Retina (tissue), 1 donor: Measurements from ENCODE around the gene PSMF1.

Experiments
- DNase-seq: peaks from one replicate; pipeline ENCODE4 v3.0.0-alpha.2; 2016

Gene PSMF1, protein sequence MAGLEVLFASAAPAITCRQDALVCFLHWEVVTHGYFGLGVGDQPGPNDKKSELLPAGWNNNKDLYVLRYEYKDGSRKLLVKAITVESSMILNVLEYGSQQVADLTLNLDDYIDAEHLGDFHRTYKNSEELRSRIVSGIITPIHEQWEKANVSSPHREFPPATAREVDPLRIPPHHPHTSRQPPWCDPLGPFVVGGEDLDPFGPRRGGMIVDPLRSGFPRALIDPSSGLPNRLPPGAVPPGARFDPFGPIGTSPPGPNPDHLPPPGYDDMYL

DNA sequence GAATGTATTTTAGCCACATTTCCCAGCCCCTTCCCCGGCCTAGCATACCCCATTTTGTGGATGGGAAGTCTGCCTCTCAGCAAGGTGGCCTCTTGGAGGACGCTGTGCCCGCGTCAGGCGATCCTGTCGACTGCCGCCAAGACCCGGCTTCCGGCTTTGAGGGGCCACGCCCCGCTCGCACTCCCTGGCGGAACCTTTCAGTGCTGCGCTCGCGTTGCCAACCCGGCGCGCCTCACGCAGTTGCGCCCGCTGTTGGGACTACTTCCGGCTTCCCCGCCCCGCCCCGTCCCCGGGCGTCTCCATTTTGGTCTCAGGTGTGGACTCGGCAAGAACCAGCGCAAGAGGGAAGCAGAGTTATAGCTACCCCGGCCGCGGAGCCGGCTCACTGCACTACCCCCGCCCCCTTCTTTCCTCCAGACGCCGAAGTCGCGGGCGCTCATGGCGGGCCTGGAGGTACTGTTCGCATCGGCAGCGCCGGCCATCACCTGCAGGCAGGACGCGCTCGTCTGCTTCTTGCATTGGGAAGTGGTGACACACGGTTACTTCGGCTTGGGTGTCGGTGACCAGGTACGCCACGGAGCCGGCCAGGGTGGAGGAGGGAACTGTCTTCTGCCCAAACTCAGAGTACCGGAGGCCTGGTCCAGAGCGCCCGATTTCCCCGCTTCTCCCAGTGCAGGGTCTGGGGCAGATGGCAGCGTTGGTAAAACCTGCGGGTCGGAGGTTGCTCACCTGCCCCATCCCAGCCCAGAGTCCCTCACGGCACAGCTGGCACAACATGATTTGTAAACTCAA, at the start of gene PSMF1:
Gene PSMF1, plus strand, starts transcription at position 267 of the 792 bp plus-strand sequence. Its CDS starts 172 bp downstream, at position 439.
- DNase-seq = peak; percentile 98

DNA sequence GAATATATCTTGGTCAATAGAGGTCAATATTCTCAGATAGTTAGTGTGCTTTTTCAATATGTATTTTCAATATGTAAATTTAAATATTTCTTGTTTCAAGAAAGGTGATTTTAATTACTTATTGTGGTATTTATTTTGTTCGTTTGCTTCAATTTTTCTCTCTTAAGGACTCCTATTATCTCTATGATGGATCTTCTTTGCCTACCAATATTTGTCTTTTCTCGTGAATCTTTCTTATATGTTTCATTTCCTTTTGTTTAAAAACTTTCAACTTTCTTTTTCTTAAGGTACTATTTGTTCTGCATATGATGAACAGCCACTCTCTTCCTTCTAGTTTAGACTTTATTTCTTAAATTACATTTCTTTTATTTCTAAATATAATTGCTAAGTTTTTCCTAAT, 46.1 kb upstream of the PSMF1 start:
- DNase-seq = no peak

DNA sequence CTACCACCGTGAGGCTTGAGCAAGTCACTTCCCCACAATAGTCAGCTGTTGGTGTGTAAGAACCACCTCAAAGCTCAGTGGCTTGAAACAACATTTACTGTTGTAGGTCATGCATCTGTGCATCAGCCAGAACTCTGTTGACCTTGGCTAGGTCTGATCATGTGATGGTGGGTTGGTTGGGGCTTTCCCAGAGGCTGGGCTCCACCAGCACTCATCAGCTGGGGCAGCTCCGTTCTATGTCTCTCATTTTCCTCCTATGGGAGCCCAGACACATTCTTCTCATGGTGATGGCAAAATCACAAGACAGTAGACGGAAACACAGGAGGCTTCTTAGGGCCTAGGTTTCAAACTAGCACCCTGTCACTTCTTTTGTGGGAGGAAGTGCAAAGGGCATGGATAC, 42.8 kb upstream of the PSMF1 start:
- DNase-seq = no peak

DNA sequence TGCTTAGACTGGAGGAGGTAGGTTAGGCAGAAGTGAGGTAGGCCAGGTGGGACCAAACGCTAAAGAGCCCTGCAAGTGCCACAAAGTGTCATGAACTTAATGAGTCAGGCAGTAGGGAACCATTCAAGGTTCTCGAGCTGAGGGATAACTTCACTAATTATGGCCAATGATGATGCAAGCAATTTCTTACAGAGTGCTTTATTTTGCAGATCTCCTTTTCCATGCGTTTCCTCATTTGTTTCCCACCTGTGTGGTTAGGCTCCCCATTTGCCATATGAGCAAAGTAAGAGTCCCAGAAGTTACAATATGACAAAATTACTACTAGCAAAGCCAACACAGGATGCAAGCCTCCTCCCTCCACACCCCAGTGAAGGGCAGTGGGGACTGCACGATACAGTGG, 36.5 kb upstream of the PSMF1 start:
- DNase-seq = no peak

DNA sequence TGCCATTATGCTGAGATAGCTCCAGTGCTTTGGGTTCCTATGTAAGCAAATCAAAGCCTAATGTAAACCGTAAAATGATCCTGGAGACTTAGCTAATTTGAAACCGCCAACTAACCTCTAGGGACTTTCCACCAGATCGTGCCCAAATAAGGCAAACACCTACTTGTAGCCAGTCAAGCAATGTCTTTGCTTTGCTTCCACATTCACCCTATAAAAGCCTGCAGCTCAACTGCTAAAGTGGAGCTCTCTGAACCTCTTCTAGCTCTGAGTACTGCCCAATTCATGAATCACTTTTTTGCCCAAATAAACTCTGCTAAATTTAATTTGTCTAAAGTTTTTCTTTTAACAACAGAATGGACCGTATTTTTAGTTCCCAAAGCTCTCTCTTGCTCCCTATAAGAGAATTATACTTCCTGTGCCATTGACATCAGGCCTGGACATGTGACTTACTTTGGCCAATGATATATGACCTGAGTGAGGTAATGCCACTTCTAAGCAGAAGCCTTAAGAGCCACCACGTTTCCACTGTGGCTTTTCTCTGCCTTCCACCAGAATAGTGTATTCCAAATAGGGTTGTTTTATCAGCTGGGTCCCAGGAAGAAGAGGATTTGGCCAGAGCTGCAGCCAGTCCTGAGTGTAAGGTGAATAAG, 34.8 kb upstream of the PSMF1 start:
- no peak for DNase-seq

DNA sequence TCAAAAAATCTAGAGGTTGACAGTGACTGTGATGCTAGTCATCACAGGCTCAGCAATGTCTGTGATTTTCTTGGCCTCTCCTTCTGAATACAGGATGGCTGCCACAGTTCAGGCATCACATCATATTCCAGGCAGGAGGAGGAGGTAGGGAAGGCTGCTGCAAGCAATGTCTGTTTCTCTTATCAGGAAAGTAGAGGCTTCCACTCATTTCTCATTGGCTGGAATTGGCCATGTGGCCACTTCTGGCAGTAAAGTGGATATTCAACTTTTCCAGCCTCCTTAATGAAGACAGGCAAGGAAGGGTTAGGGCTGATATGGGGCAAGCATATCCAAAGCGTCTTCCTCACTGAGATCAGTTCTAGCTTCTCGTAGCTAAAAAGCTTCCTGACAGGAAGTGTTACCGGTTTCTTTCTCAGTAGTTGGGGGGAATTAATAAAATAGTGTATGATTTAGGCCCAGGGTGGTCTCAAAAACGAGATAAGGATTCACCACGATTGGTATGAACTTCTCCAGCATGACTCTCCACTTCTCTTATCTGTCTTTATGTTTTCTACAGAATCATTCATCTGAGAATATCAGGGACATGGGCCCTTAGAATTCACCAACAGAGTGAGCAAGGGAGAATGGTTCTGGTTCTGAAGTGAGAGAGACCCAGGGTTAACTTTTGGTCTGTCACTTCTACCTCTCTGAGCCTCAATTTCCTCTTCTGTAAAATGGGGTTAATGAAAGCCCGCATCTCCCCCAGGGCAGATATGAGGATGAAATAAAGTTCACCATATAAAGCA, 32.7 kb upstream of the PSMF1 start:
- no peak for DNase-seq

DNA sequence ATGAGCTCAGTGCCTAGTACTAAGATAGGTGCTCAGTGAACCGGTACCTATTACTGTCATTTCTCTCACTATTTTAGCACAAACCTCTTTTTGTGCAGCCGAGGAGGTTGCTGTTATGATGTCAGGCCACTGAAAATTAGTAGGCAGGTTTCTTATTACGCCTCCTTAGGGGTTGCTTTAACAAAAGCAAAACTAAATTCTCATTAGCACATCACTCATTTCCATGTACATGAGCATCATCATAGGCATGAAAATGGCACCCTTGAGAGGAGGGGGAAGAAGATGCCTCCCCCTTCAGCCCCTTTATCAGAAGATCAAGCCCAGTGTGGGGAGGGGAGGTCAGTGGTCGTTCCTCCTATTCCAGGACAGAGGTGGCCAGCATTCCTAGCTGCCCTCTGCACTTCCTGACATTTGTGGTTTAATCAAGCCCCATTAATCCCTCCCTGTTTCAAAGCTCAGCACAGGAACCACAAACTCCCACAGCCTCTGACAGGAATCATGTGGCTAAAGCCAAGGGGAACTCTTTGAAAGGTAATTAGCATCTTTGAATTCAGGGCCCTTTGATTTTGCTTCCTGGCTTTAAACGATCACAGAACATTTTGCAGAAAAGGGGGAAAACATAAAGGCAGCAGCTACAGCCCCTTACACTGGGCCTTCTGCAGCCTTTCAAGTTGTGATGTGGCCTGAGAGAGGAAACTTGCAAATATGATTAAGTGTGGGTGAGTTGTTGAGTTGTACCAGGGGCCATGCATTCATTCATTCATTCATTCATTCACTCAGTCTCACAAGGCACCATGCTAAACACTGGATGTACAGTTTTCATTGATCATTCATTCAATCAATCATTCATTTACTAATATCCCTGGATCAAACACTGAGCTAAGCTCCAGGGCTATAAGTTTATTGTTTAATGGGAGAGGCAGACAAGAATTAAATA, 31.9 kb upstream of the PSMF1 start:
- DNase-seq = no peak

DNA sequence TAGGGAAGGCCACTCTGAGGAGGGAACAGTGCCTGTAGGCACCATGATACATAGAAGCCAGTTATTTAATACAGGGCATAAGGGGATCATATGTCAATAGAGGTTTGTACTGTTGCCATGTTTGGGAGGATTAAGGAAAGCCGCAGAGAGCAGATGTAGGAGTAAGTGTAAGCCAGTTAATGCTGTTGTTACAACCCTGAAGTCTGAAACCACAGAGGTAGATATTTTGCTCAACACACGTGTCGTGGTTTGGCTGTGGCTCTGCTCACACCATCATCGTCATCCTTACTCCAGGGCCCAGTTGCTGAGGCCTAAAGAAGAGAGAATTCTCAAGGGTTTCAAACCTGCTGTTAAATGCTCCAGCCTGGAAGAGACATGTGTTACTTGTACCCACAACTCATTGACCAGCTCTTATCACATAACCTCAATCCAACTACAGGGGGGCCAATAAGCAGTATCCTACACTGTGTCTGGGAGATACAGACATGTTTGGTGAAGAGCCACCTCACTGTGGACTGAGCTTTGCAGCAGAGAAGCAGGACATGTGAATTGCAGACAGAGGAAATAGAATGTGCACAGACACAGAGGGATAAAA, 31.0 kb upstream of the PSMF1 start:
- no peak for DNase-seq

DNA sequence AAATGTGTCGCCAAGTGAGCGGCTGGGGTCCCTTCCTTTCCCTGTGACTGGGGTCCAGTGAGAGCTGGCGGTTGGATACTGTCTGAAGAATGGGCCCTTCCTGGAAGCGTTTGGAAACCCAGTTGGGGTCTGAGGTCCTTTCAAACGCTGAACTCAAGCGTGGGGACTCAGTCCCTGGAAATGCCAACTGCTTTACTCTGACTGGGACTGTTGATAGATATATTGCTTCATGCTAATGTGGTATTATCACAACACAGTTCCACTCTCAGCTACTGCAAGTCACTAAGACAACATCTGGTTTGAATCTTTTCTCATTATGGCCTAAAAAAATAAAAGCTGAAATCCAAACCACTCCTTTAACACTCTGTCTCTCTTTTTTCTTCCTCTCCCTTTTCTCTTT, 23.7 kb upstream of the PSMF1 start:
- DNase-seq = no peak

DNA sequence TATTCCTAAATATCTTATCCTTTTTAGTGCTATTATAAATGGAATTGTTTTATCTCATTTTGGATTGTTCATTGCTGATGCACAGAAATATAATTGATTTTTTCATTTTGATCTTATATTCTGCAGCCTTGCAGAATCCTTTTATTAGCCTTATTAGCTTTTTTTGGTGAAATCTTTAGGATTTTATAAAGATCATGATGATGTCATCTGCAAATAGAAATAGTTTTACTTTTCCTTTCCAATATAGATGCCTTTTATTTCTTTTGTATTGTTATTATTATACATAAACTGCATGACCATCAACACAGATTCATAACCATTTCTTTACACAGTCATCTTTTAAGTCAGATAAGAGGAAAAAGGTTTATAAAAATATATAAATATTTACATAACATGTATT, 16.9 kb upstream of the PSMF1 start:
- no peak for DNase-seq

DNA sequence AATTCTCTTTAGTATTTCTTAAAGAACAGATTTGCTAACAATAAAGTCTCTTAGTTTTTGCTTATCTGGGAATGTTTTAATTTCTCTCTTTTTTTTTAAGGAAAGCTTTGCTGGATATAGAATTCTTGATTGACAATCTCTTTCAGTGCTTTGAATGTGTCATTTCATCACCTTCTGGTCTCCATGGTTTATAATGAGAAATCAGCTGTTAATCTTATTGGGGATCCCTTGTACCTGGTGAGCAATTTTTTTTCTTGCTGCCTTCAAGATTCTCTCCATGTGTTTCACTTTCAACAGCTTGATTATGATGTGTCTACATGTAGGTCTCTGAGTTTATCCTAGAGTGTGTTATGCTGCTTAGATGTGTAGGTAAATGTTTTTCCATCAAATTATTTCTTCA, 16.4 kb upstream of the PSMF1 start:
- DNase-seq = no peak

DNA sequence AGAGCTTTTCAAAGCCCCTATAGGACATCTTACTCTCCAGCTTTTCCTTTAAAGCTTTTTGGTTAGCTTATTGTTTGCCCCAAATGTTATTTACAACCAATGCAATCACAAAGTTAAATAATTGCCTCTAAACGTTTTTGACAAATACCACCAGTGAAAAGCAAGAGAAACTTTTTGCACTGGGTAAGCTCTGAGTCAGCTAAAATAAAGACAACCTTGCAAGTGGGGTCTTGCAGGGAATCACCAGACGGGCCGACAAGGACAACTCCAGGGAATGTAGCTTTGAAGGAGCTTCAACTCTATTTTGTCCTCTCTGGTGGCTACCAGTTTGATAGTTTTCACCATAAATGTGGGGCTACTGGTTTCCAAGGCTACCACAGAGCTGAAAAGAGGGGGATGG, 14.7 kb upstream of the PSMF1 start:
- DNase-seq = no peak

DNA sequence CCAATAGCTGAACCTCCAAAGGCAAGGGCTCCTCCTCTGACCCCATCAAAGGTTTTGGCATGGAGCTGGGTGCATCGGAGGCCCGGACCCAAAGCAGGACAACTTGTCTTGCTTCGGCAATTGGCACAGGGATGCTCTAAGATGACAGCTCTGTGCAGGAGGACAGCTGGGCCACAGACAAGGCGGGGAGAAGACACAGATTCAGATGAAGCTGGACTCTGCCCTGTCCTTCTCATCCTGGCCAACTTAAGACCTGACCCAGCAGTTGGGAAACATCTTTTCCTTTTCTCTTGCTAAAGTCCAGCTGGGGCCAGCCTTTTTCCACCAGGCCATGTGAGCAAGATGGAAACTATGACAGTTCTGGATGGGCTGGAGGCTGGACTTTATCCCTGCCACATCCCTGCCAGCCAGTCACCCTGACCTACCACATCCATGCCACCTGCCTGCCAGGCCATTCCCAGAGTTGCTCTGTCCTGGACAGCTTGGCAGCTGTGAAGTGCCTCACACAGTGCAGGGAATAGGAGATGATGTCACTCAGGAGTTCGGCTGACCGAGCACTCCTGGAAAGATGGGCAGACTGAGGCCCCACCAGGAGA, 12.7 kb upstream of the PSMF1 start:
- DNase-seq = no peak

DNA sequence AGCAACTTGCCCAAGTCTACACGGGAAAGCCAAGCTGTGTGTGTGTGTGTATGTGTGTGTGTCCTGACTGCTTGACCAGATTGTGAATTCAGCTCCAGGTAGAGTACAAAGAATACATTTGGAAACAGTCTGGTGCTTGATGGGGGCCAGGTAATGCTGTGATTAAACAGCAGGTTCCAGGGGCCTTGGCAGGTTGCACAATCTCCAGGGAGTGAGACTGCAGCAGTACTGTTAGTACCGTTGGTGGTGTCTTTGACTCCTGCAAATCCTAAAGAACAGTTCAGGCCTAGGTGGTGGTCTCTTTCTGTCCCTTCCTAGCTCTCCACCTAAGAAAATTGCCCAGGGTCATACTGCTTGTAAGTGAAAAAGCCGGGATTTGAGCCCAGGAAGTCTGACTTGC, 11.2 kb upstream of the PSMF1 start:
- DNase-seq = no peak

DNA sequence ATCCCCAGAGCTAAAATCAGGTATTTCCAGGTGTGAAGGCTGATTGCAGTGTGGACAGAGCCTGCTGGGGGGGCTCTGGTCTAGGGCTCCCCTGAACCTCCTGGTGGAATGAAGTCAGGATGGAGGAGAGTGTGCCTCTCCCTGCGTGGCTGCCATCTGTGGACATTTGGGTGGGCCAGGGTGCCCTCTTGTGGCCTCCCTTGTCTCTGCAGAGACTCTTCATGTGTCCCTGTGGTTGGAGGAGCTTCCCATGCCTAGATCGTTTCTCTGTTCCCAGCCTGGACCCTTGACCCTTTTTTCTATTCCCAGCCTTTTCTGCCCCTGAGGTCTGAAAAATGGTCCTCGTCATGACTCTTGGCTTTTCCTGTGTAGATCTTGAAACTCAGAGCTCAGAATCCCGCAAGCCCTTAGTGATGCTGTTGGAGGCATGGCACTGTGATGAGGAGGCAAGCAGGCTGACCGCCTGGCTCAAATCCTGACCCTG, 9.9 kb upstream of the PSMF1 start:
- DNase-seq = peak; percentile 67

DNA sequence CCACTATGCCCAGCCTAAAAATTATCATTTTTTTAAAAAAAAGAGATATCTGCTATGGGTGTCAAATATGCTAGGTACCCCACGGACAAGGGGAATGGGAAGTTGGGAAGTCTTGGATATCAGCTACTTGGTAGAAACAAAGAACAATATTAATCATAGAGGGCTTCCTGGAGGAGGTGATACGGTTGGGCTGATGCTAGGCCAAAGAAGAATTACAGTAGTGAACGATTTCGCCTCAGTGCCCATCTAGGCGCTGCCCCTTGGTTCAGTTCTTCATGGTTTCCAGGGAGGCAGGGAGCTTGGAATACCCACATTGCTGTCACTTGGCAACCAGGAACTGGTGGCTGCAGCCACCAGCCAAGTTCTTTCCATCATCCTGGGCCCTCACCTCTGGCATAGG, 5.5 kb upstream of the PSMF1 start:
- DNase-seq = no peak

DNA sequence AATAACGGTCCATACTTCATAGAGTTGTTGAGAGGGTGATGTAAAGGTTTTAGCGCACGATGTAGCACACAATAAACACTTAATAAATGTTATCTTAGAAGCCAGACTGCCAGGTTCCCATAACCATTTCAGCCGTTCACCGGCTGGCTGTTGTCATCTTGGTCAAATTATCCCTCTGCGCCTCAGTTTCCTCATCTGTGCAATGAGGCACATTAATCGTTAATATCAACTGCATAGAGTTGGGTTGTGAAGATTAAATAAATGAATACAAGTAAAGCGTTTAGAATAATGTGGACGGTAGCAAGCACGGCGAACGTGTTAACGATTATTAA, 432 bp upstream of the PSMF1 start:
- no peak for DNase-seq

DNA sequence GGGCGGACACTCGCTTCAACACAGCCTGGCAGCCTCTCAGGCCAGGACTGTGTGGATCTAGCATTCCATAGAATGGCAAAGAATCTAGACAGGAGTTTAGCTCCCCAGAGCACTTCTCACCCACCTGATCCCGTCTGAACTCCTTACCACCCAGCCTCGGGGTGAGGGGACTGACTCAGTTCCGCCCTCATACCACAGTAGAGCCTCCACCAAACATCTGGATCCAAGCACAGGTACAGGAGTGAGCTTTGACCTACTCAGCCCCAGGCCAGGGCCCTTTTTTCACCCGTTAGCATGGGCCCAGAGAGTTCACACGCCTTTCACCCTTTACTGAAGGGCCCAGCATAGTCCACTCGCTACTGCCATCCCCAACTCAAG, 715 bp downstream of the PSMF1 start:
- DNase-seq = no peak

DNA sequence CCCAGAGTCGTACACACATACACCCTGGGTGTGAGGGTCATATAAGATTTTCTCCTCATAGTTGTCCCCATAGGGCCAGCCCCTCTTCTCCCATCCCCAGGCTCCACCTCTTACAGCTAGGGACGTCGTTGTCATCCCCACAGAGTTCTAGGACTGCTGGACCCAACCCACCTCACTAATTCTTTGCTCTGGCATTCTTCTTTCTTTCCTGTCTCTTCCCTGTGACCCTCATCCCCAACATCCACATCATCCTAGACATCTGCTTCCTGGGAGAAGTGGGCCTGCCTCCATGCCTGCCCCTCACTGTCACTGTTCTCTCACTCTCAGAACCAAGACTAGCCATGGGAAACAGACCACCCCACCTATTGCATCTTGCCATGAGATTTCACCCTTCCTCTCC, 1.1 kb downstream of the PSMF1 start:
- no peak for DNase-seq

DNA sequence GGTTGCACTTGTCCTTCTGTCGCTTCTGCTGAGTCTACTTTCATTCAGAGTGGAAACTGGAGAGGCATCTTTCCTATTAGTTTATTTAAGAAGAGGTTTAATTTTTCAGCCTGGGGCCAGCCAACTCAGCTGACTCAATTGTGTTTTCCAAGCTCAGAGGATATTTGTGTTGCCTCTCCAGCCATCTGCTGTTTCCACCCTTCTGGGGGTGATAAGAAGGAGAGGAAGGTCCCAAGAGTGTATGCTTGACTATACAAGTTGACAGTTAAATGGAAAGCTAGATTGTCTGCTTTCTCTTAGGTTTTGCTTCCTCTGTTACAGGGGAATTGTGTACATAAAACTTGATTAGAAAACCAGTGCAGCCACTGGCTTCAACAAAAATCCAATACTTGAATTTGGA, 3.0 kb downstream of the PSMF1 start:
- no peak for DNase-seq
